ENCODE data around the gene NCOA6.

The NCOA6 gene

DNA sequence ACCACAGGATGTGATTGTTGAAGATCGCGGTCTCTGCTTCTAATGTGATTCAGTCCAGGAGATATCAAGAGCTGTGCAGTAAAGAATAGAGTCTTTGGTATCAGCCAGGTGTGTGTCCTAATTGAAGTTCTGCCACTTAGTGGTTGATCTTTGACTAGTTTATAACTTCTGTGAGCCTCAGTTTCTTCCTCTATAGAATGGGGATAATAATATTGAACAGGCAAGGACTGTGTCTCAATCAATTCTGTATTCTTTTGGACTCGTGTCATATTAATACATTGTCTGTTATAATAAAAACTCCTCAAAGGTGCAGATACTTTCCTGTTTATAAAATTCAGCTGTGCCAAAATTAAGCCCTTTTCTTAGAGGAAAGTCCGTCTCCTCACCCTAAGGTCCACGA, 23.1 kb upstream of the NCOA6 start:
- no CpG with 5 or more reads among the region's 5 CpGs for WGBS, 2 donors (ENCODE audit: extremely low coverage in 2 of 2, insufficient read length in 2 of 2, insufficient replicate concordance in 1 of 2)
- H4K91ac ChIP-seq (ENCODE audit: low read depth, low read length, poor library complexity): no peak overlapping the region
- H3K9me3 ChIP-seq (replicated peaks in 1 of 2; ENCODE audit: control insufficient read depth in 2 of 2, insufficient read depth in 1 of 2, low read depth in 1 of 2, low read length in 2 of 2): no peaks in the 10 kb centered on the region
- H2BK120ac ChIP-seq (ENCODE audit: low read depth, low read length): no peak overlapping the region
- H3K4me3 ChIP-seq (ENCODE audit: low read length in 2 of 2): no peak overlapping the region
- no peak overlapping the region for H3K18ac ChIP-seq (ENCODE audit: low read length)
- H3K27ac ChIP-seq (replicated peaks; ENCODE audit: low read length): no peak overlapping the region
- H3K14ac ChIP-seq (ENCODE audit: low read length): no peak overlapping the region
- H2BK15ac ChIP-seq (ENCODE audit: low read length): no peak overlapping the region
- no peak for DNase-seq (ENCODE audit: low spot score)
- no peak overlapping the region for H3K9ac ChIP-seq (ENCODE audit: low read depth, low read length, poor library complexity)
- H3K27me3 ChIP-seq (ENCODE audit: control insufficient read depth in 3 of 3, insufficient read depth in 3 of 3, low read depth in 1 of 3, low read length in 3 of 3): no peaks in the 10 kb centered on the region
- no peak overlapping the region for H3K23ac ChIP-seq (ENCODE audit: low read depth, low read length, poor library complexity)
- no peaks in the 10 kb centered on the region for H3K4me1 ChIP-seq (ENCODE audit: control insufficient read depth in 2 of 2, insufficient read depth in 1 of 2, low read depth in 1 of 2, low read length in 2 of 2)
- H3K4me2 ChIP-seq (ENCODE audit: insufficient read depth, low read length, poor library complexity, severe bottlenecking): no peak overlapping the region
- no peaks in the 10 kb centered on the region for H3K79me1 ChIP-seq (ENCODE audit: low read depth, low read length)
- H4K8ac ChIP-seq (ENCODE audit: low read depth, low read length): no peak overlapping the region
- H2BK5ac ChIP-seq (ENCODE audit: low read length): no peak overlapping the region
- H3K4ac ChIP-seq (ENCODE audit: low read length): no peak overlapping the region
- H2BK12ac ChIP-seq (ENCODE audit: low read length): no peak overlapping the region
- no peak overlapping the region for H2AFZ ChIP-seq (ENCODE audit: low read length)
- H2AK5ac ChIP-seq (ENCODE audit: low read depth, low read length): no peak overlapping the region
- H3K36me3 ChIP-seq (replicated peaks in 1 of 2; ENCODE audit: control insufficient read depth in 2 of 2, insufficient read depth in 2 of 2, low read length in 2 of 2): peaks cover 22 to 67% of the 10 kb centered on the region in 2 donors

DNA sequence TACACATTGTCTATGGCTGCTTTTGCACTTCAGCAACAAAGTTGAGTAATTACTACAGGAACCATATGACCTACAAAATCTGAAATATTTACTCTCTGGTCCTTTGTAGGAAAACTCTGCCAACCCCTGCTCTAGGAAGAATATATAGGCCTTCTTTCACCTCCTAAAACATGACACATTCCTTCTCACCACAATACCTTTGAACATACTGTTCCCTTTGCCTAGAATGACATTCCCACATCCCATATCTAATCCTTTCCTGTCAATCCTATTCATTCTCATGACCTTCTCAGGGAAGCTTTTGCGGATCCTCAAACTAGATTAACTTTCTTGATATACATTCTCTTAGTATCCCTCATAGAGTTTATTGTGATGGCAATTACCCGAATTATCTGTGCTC, 18.0 kb upstream of the NCOA6 start:
- H2BK12ac ChIP-seq (ENCODE audit: low read length): no peak overlapping the region
- H2BK15ac ChIP-seq (ENCODE audit: low read length): no peak overlapping the region
- H3K4me3 ChIP-seq (ENCODE audit: low read length in 2 of 2): no peak overlapping the region
- peaks cover 3 to 24% of the 10 kb centered on the region in 2 donors for H3K36me3 ChIP-seq (replicated peaks in 1 of 2; ENCODE audit: control insufficient read depth in 2 of 2, insufficient read depth in 2 of 2, low read length in 2 of 2)
- H2BK5ac ChIP-seq (ENCODE audit: low read length): no peak overlapping the region
- no peaks in the 10 kb centered on the region for H3K4me1 ChIP-seq (ENCODE audit: control insufficient read depth in 2 of 2, insufficient read depth in 1 of 2, low read depth in 1 of 2, low read length in 2 of 2)
- H3K18ac ChIP-seq (ENCODE audit: low read length): no peak overlapping the region
- H3K27me3 ChIP-seq (ENCODE audit: control insufficient read depth in 3 of 3, insufficient read depth in 3 of 3, low read depth in 1 of 3, low read length in 3 of 3): no peaks in the 10 kb centered on the region
- no peak overlapping the region for H4K8ac ChIP-seq (ENCODE audit: low read depth, low read length)
- no peak overlapping the region for H3K4me2 ChIP-seq (ENCODE audit: insufficient read depth, low read length, poor library complexity, severe bottlenecking)
- H4K91ac ChIP-seq (ENCODE audit: low read depth, low read length, poor library complexity): no peak overlapping the region
- H3K23ac ChIP-seq (ENCODE audit: low read depth, low read length, poor library complexity): no peak overlapping the region
- no peak overlapping the region for H2BK120ac ChIP-seq (ENCODE audit: low read depth, low read length)
- no CpG with 5 or more reads among the region's 2 CpGs for WGBS, 2 donors (ENCODE audit: extremely low coverage in 2 of 2, insufficient read length in 2 of 2, insufficient replicate concordance in 1 of 2)
- no peak overlapping the region for H3K27ac ChIP-seq (replicated peaks; ENCODE audit: low read length)
- no peaks in the 10 kb centered on the region for H3K9me3 ChIP-seq (replicated peaks in 1 of 2; ENCODE audit: control insufficient read depth in 2 of 2, insufficient read depth in 1 of 2, low read depth in 1 of 2, low read length in 2 of 2)
- H2AK5ac ChIP-seq (ENCODE audit: low read depth, low read length): no peak overlapping the region
- no peak overlapping the region for H3K14ac ChIP-seq (ENCODE audit: low read length)
- H3K9ac ChIP-seq (ENCODE audit: low read depth, low read length, poor library complexity): no peak overlapping the region
- no peak overlapping the region for H2AFZ ChIP-seq (ENCODE audit: low read length)
- no peak overlapping the region for H3K4ac ChIP-seq (ENCODE audit: low read length)
- DNase-seq (ENCODE audit: low spot score): no peak
- H3K79me1 ChIP-seq (ENCODE audit: low read depth, low read length): no peaks in the 10 kb centered on the region

DNA sequence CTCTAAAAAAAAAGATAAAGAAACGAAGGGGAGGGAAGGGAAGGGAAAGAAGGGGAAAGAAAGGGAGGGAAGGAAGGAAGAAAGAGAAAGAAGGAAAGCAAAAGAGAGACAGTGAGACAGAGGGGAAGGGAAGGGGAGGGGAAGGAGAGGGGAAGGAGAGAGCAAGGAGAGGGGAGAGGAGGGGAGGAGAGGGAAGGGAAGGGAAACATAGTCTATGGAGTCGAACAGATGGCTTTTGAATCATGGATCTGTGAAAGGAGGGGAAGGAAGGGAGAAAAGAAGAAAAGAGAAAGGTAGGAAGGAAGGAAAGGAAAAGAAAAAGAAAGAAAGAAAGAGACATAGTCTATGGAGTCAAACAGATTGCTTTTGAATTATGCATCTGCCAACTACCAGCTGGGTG, 16.7 kb upstream of the NCOA6 start:
- no peaks in the 10 kb centered on the region for H3K9me3 ChIP-seq (replicated peaks in 1 of 2; ENCODE audit: control insufficient read depth in 2 of 2, insufficient read depth in 1 of 2, low read depth in 1 of 2, low read length in 2 of 2)
- H3K14ac ChIP-seq (ENCODE audit: low read length): no peak overlapping the region
- no peak overlapping the region for H3K9ac ChIP-seq (ENCODE audit: low read depth, low read length, poor library complexity)
- H4K91ac ChIP-seq (ENCODE audit: low read depth, low read length, poor library complexity): no peak overlapping the region
- H3K27me3 ChIP-seq (ENCODE audit: control insufficient read depth in 3 of 3, insufficient read depth in 3 of 3, low read depth in 1 of 3, low read length in 3 of 3): no peaks in the 10 kb centered on the region
- no peak overlapping the region for H3K18ac ChIP-seq (ENCODE audit: low read length)
- H3K27ac ChIP-seq (replicated peaks; ENCODE audit: low read length): no peak overlapping the region
- DNase-seq (ENCODE audit: low spot score): no peak
- H3K4ac ChIP-seq (ENCODE audit: low read length): no peak overlapping the region
- no peak overlapping the region for H2BK12ac ChIP-seq (ENCODE audit: low read length)
- no peaks in the 10 kb centered on the region for H3K4me1 ChIP-seq (ENCODE audit: control insufficient read depth in 2 of 2, insufficient read depth in 1 of 2, low read depth in 1 of 2, low read length in 2 of 2)
- H2BK15ac ChIP-seq (ENCODE audit: low read length): no peak overlapping the region
- H2AFZ ChIP-seq (ENCODE audit: low read length): no peak overlapping the region
- H4K8ac ChIP-seq (ENCODE audit: low read depth, low read length): no peak overlapping the region
- H2BK120ac ChIP-seq (ENCODE audit: low read depth, low read length): no peak overlapping the region
- WGBS, 2 donors (ENCODE audit: extremely low coverage in 2 of 2, insufficient read length in 2 of 2, insufficient replicate concordance in 1 of 2): no CpG with 5 or more reads among the region's 2 CpGs
- H3K79me1 ChIP-seq (ENCODE audit: low read depth, low read length): no peaks in the 10 kb centered on the region
- H3K4me2 ChIP-seq (ENCODE audit: insufficient read depth, low read length, poor library complexity, severe bottlenecking): no peak overlapping the region
- no peak overlapping the region for H2AK5ac ChIP-seq (ENCODE audit: low read depth, low read length)
- no peak overlapping the region for H3K23ac ChIP-seq (ENCODE audit: low read depth, low read length, poor library complexity)
- H3K4me3 ChIP-seq (ENCODE audit: low read length in 2 of 2): no peak overlapping the region
- no peak overlapping the region for H2BK5ac ChIP-seq (ENCODE audit: low read length)
- H3K36me3 ChIP-seq (replicated peaks in 1 of 2; ENCODE audit: control insufficient read depth in 2 of 2, insufficient read depth in 2 of 2, low read length in 2 of 2): peaks cover 3 to 15% of the 10 kb centered on the region in 2 donors

GRCh38 chr20:34834459-34834893, 9.0 kb upstream of the NCOA6 start:
- no peaks in the 10 kb centered on the region for H3K79me1 ChIP-seq (ENCODE audit: low read depth, low read length)
- H2BK12ac ChIP-seq (ENCODE audit: low read length): no peak overlapping the region
- no peaks in the 10 kb centered on the region for H3K36me3 ChIP-seq (replicated peaks in 1 of 2; ENCODE audit: control insufficient read depth in 2 of 2, insufficient read depth in 2 of 2, low read length in 2 of 2)
- H3K9ac ChIP-seq (ENCODE audit: low read depth, low read length, poor library complexity): no peak overlapping the region
- no peak overlapping the region for H2AFZ ChIP-seq (ENCODE audit: low read length)
- no peak overlapping the region for H2BK15ac ChIP-seq (ENCODE audit: low read length)
- no peak overlapping the region for H4K91ac ChIP-seq (ENCODE audit: low read depth, low read length, poor library complexity)
- H3K9me3 ChIP-seq (replicated peaks in 1 of 2; ENCODE audit: control insufficient read depth in 2 of 2, insufficient read depth in 1 of 2, low read depth in 1 of 2, low read length in 2 of 2): peaks cover 0 to 2% of the 10 kb centered on the region in 2 donors
- H3K27me3 ChIP-seq (ENCODE audit: control insufficient read depth in 3 of 3, insufficient read depth in 3 of 3, low read depth in 1 of 3, low read length in 3 of 3): no peaks in the 10 kb centered on the region
- H2AK5ac ChIP-seq (ENCODE audit: low read depth, low read length): no peak overlapping the region
- no peaks in the 10 kb centered on the region for H3K4me1 ChIP-seq (ENCODE audit: control insufficient read depth in 2 of 2, insufficient read depth in 1 of 2, low read depth in 1 of 2, low read length in 2 of 2)
- H3K23ac ChIP-seq (ENCODE audit: low read depth, low read length, poor library complexity): no peak overlapping the region
- no peak overlapping the region for H3K14ac ChIP-seq (ENCODE audit: low read length)
- no peak overlapping the region for H3K27ac ChIP-seq (replicated peaks; ENCODE audit: low read length)
- H3K18ac ChIP-seq (ENCODE audit: low read length): no peak overlapping the region
- no peak overlapping the region for H3K4ac ChIP-seq (ENCODE audit: low read length)
- no peak overlapping the region for H2BK5ac ChIP-seq (ENCODE audit: low read length)
- no peak overlapping the region for H4K8ac ChIP-seq (ENCODE audit: low read depth, low read length)
- H2BK120ac ChIP-seq (ENCODE audit: low read depth, low read length): no peak overlapping the region
- no CpG with 5 or more reads among the region's 6 CpGs for WGBS, 2 donors (ENCODE audit: extremely low coverage in 2 of 2, insufficient read length in 2 of 2, insufficient replicate concordance in 1 of 2)
- H3K4me3 ChIP-seq (ENCODE audit: low read length in 2 of 2): no peak overlapping the region
- H3K4me2 ChIP-seq (ENCODE audit: insufficient read depth, low read length, poor library complexity, severe bottlenecking): no peak overlapping the region
- DNase-seq (ENCODE audit: low spot score): no peak
